ENCODE measurements around the gene HSD17B11.

GRCh38 chr4:87419578-87420249 is 28.7 kb upstream of the HSD17B11 start:
- TF ChIP-seq CTCF (IDR thresholded peaks at IDR 0.05; ENCODE audit: poor library complexity) (no peak), EZH2phosphoT487 (IDR thresholded peaks at IDR 0.05; ENCODE audit: low read depth, severe bottlenecking, unreplicated experiment) (no peak), EZH2 (IDR thresholded peaks at IDR 0.05; ENCODE audit: borderline replicate concordance) (no peak)

Data from hepatocyte (in vitro differentiated cells).